ENCODE data around the gene PCDH18. TPM values are rescaled to one million over a fixed set of nuclear protein-coding genes. Genes with fewer than 3 reads are reported as not detected.

PCDH18 gene
- total RNA-seq (2022; extraction: Qiagen RNA extraction) = not detected in 5 replicates

GRCh38 chr4:137531986-137532868 is at the start of gene PCDH18:
TSS of gene PCDH18 (minus strand) at chr4:137532494. CDS start at chr4:137532088, 406 bp downstream.

All from A549 treated with CORT108297 at 1 μM for 4 hours (cell line).